CD8-positive, alpha-beta memory T cell (primary cell): ENCODE data around the gene RNF126. TPM values are rescaled to one million over a fixed set of nuclear protein-coding genes. Genes with fewer than 3 reads are reported as not detected.

ENCODE experiments used
- CTCF ChIA-PET: fragments of 350-600 bp; sonication (Branson Sonifier 250); formaldehyde crosslinking; loops from one replicate; lab custom pipeline; 2021; ENCODE audit warnings: antibody characterized with exemption; lab: Charles Lee
- POLR2A ChIA-PET: fragments of 350-600 bp; sonication (Branson Sonifier 250); formaldehyde crosslinking; loops from one replicate; lab custom pipeline; 2021; ENCODE audit warnings: antibody characterized with exemption; lab: Charles Lee
- DNase-seq, 5 donors: peaks; one replicate each; pipeline versions ENCODE4 v3.0.0 to v3.0.0-alpha.2; 2020 to 2022; ENCODE audit warnings: mixed read lengths in 1 of 5
- H3K27ac ChIP-seq: one replicate; pipeline ENCODE4 v1.7.0; 2013; ENCODE audit warnings: low read depth, mild to moderate bottlenecking, low read length, moderate library complexity
- H3K27me3 ChIP-seq: 2 replicates; pipeline ENCODE4 v1.7.0; 2013; ENCODE audit warnings: low read length, mild to moderate bottlenecking; ENCODE audit not compliant: insufficient read depth, poor library complexity, severe bottlenecking
- H3K36me3 ChIP-seq: 2 replicates; pipeline ENCODE4 v1.7.0; 2013; ENCODE audit warnings: mild to moderate bottlenecking, low read length, moderate library complexity; ENCODE audit not compliant: insufficient read depth
- H3K4me1 ChIP-seq: 2 replicates; pipeline ENCODE4 v1.7.0; 2013; ENCODE audit warnings: mild to moderate bottlenecking, low read length, moderate library complexity; ENCODE audit not compliant: insufficient read depth
- H3K4me3 ChIP-seq: 2 replicates; pipeline ENCODE4 v1.7.0; 2013; ENCODE audit warnings: mild to moderate bottlenecking, low read length
- H3K9me3 ChIP-seq: 2 replicates; pipeline ENCODE4 v1.7.0; 2013; ENCODE audit warnings: mild to moderate bottlenecking, low read length
- H3K27ac Mint-ChIP-seq, 8 donors: one replicate each; pipeline ENCODE4 v1.8.0; 2020 to 2021; ENCODE audit warnings: mixed read lengths in 8 of 8, mild to moderate bottlenecking in 6 of 8, inconsistent platforms in 3 of 8, moderate library complexity in 3 of 8
- H3K27me3 Mint-ChIP-seq, 2 donors: one replicate each; pipeline ENCODE4 v1.8.0; 2020 to 2021; ENCODE audit warnings: mixed read lengths in 2 of 2, mild to moderate bottlenecking in 1 of 2, moderate library complexity in 1 of 2
- H3K36me3 Mint-ChIP-seq, 3 donors: one replicate each; pipeline ENCODE4 v1.8.0; 2020 to 2021; ENCODE audit warnings: mixed read lengths in 3 of 3, inconsistent platforms in 1 of 3, mild to moderate bottlenecking in 1 of 3
- H3K4me1 Mint-ChIP-seq, 3 donors: one replicate each; pipeline ENCODE4 v1.8.0; 2020 to 2021; ENCODE audit warnings: mixed read lengths in 3 of 3, inconsistent platforms in 1 of 3, mild to moderate bottlenecking in 1 of 3
- H3K4me3 Mint-ChIP-seq, 7 donors: one replicate each; pipeline ENCODE4 v1.8.0; 2020 to 2021; ENCODE audit warnings: mixed read lengths in 7 of 7, mild to moderate bottlenecking in 6 of 7, moderate library complexity in 4 of 7, inconsistent platforms in 2 of 7
- H3K9me3 Mint-ChIP-seq, 5 donors: one replicate each; pipeline ENCODE4 v1.8.0; 2020 to 2022; ENCODE audit warnings: mixed read lengths in 5 of 5, mild to moderate bottlenecking in 3 of 5, moderate library complexity in 2 of 5, inconsistent platforms in 1 of 5
- polyA plus RNA-seq: library from polyadenylated mRNA; unstranded; fragments of 300-500 nt; fragmentation: Illumina TruSeq; gene quantifications from one replicate; pipeline ENCODE4 v1.2.3, GENCODE V29; 2021
- total RNA-seq, 2 experiments: library from RNA; stranded (reverse); gene quantifications; one replicate each; pipeline ENCODE4 v1.2.3, GENCODE V29; 2021

Gene RNF126
- total and polyA plus RNA-seq, 3 experiments from 2014 or later = 89.6 to 100.0 (median 95.5) TPM

- Mint-ChIP-seq H3K4me1 (peaks cover 0 to 9% (median 3%) of the 10 kb centered on the region in 3 donors), H3K4me3 (peak overlapping the region; percentile 74 to 92 (median 91)), H3K27me3 (peaks cover 0 to 6% of the 10 kb centered on the region in 2 donors), H3K27ac (peak overlapping the region; percentile 76 to 100 (median 98)), H3K9me3 (no peaks in the 10 kb centered on the region), H3K36me3 (no peaks in the 10 kb centered on the region)
- peaks cover 13% of the 10 kb centered on the region for H3K4me1 ChIP-seq
- H3K27ac ChIP-seq = peak overlapping the region; percentile 74
- ChIA-PET CTCF (interaction anchor here (2.7 kb wide), 1 partner anchor 12 kb away, joined by 16 read pairs; no protein-coding TSS in a partner anchor), POLR2A (interaction anchor here (0.7 kb wide), 1 partner anchor 23 kb away, joined by 3 read pairs; no protein-coding TSS in a partner anchor)
- H3K4me3 ChIP-seq = peak overlapping the region; percentile 77
- no peaks in the 10 kb centered on the region for H3K9me3 ChIP-seq
- DNase-seq = peak in 3 of 5 donors; percentile 34 to 59 (median 39)
- no peaks in the 10 kb centered on the region for H3K27me3 ChIP-seq
- H3K36me3 ChIP-seq = no peaks in the 10 kb centered on the region
These were observed 18.3 kb upstream of the RNF126 start for GRCh38 chr19:681029-682019.

- H3K4me3 Mint-ChIP-seq = peak overlapping the region; percentile 74 to 92 (median 91)
- H3K27me3 ChIP-seq = peaks cover 5% of the 10 kb centered on the region
- peak overlapping the region; percentile 77 for H3K4me3 ChIP-seq
- no peaks in the 10 kb centered on the region for H3K9me3 Mint-ChIP-seq
- no peaks in the 10 kb centered on the region for H3K9me3 ChIP-seq
- peak overlapping the region; percentile 74 for H3K27ac ChIP-seq
- ChIA-PET POLR2A (interaction anchor here (0.6 to 1.0 kb wide), 3 partner anchors 17 to 60 kb away, joined by 3 to 6 read pairs (median 5); partner anchors contain the start of gene RNF126), CTCF (interaction anchor here (1.1 to 2.7 kb wide), 4 partner anchors 11 to 90 kb away, joined by 3 to 16 read pairs (median 6); partner anchors contain the start of gene RNF126)
- H3K27me3 Mint-ChIP-seq = peaks cover 2 to 10% of the 10 kb centered on the region in 2 donors
- peaks cover 0 to 10% (median 3%) of the 10 kb centered on the region in 3 donors for H3K4me1 Mint-ChIP-seq
- no peaks in the 10 kb centered on the region for H3K36me3 Mint-ChIP-seq
- H3K36me3 ChIP-seq = no peaks in the 10 kb centered on the region
- peaks cover 13% of the 10 kb centered on the region for H3K4me1 ChIP-seq
- peak overlapping the region; percentile 76 to 100 (median 98) for H3K27ac Mint-ChIP-seq
- DNase-seq = peak; percentile 97 to 100 (median 99)
These were observed 17.4 kb upstream of the RNF126 start for GRCh38 chr19:680287-681028.

DNA sequence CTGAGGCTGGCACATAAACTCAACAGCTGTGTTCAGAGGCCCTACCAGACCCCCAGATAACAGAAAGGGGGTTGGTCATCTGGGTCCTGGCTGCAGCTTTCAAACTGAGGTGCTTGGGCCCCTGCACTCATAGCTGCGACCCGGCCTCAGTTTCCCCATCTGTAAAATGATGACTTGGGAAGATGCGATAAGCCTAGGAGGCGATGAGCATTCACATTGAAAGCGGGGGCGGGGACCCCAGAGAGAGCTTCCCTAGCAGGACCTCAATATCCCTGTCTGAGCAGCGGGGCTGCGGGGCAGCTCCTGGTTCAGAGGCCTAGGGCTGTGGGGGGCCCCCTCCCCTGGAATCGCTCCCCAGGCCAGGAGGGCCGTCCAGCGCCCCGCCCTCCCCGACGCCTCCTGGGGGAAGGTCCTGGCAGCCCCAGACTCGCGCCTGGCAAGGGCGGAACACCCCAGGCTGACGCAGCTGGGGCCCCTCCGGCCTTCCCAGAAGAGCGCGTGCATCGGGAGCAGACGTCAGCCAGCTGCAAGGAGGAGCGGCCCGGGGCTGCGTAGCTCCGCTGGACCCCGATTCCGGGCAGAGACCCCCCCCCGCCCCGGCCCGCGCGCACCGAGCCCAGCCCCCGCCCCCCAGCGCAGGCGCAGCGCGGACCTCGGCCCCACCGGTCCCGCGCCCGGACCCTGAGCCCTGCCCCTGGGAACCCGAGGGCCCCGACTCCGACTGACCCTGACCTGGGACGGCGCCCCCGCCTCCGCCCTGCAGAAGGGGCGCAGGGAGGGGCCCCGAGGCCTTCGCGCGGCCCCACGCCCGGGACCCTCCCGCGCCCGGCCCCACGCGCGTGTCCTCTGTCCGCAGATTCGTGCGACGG, 16.6 kb upstream of the RNF126 start:
- Histone ChIP-seq H3K4me3 (peak overlapping the region; percentile 37), H3K4me1 (peaks cover 13% of the 10 kb centered on the region), H3K9me3 (no peaks in the 10 kb centered on the region), H3K27ac (peak overlapping the region; percentile 16), H3K36me3 (no peaks in the 10 kb centered on the region), H3K27me3 (peaks cover 12% of the 10 kb centered on the region)
- Mint-ChIP-seq H3K4me1 (peaks cover 0 to 14% (median 7%) of the 10 kb centered on the region in 3 donors), H3K9me3 (no peaks in the 10 kb centered on the region), H3K27me3 (peaks cover 9 to 17% of the 10 kb centered on the region in 2 donors), H3K27ac (peak overlapping the region in 1 of 8 donors; percentile 75), H3K36me3 (no peaks in the 10 kb centered on the region), H3K4me3 (peak overlapping the region; percentile 54 to 91 (median 74))
- DNase-seq = peak in 3 of 5 donors; percentile 17 to 32 (median 28)
- CTCF ChIA-PET = interaction anchor here (0.5 to 2.7 kb wide), 6 partner anchors 10 to 169 kb away, joined by 3 to 16 read pairs (median 4); partner anchors contain the start of gene RNF126
- POLR2A ChIA-PET = interaction anchor here (0.6 to 1.1 kb wide), 3 partner anchors 9 to 188 kb away, joined by 3 to 13 read pairs (median 5); partner anchors contain the start of gene RNF126

- H3K9me3 Mint-ChIP-seq = no peaks in the 10 kb centered on the region
- DNase-seq = no peak
- POLR2A ChIA-PET = interaction anchor here (0.6 to 1.1 kb wide), 2 partner anchors 8 to 54 kb away, joined by 3 to 4 read pairs; no protein-coding TSS in a partner anchor
- H3K27ac Mint-ChIP-seq = peak overlapping the region in 3 of 8 donors; percentile 27 to 75 (median 72)
- H3K27me3 Mint-ChIP-seq = peaks cover 12 to 19% of the 10 kb centered on the region in 2 donors
- no peaks in the 10 kb centered on the region for H3K36me3 Mint-ChIP-seq
- peaks cover 0 to 14% (median 7%) of the 10 kb centered on the region in 3 donors for H3K4me1 Mint-ChIP-seq
- peak overlapping the region; percentile 27 to 78 (median 49) for H3K4me3 Mint-ChIP-seq
- CTCF ChIA-PET = interaction anchor here (0.5 to 2.7 kb wide), 4 partner anchors 9 to 168 kb away, joined by 3 to 16 read pairs (median 6); partner anchors contain the start of gene RNF126
- no peaks in the 10 kb centered on the region for H3K36me3 ChIP-seq
- no peak overlapping the region for H3K27ac ChIP-seq
- no peaks in the 10 kb centered on the region for H3K9me3 ChIP-seq
- peaks cover 13% of the 10 kb centered on the region for H3K4me1 ChIP-seq
- H3K4me3 ChIP-seq = no peak overlapping the region
- peaks cover 12% of the 10 kb centered on the region for H3K27me3 ChIP-seq
These were observed 15.9 kb upstream of the RNF126 start for GRCh38 chr19:678791-679388.

DNA sequence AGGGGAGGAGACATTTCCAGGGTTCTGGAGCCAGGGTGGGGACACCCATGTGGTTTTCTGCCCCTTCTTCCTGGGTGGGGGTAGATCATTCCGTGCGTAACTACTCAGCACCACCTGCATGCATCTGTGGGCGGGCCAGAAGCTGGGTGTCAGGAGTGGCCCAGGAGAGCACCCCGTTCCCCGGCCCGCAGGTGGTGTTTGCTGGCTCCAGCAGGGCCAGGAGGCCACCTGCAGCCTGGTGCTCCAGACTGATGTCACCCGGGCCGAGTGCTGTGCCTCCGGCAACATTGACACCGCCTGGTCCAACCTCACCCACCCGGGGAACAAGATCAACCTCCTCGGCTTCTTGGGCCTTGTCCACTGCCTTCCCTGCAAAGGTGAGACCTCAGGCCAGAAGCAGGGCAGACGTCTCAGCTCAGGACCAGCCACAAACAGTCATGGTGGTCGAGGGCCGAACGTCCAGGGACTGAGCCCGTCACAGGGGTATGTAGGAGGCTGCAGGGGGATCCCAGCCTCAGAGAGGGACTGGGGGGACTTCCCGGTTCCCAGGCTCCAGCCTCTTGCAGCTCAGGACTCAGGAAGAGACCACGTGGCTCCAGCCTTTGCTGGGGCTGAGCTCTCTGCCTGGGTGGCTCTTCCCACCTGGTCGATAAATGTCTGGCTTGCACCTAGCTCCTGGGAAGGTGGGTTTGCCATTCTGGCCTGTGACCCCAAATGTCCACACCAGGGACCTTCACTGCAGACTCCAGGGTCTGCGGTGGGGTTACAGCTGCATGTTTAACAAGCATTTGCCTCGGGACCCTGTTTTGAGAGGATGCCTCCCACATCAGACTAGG, 14.8 kb upstream of the RNF126 start:
- Histone ChIP-seq H3K4me1 (peaks cover 13% of the 10 kb centered on the region), H3K4me3 (no peak overlapping the region), H3K27me3 (peaks cover 12% of the 10 kb centered on the region), H3K9me3 (no peaks in the 10 kb centered on the region), H3K36me3 (no peaks in the 10 kb centered on the region), H3K27ac (no peak overlapping the region)
- Mint-ChIP-seq H3K36me3 (no peaks in the 10 kb centered on the region), H3K4me1 (peaks cover 0 to 14% (median 7%) of the 10 kb centered on the region in 3 donors), H3K27me3 (peaks cover 18 to 23% of the 10 kb centered on the region in 2 donors), H3K4me3 (peak overlapping the region in 3 of 7 donors; percentile 24 to 67 (median 27)), H3K9me3 (no peaks in the 10 kb centered on the region), H3K27ac (no peak overlapping the region)
- ChIA-PET CTCF (interaction anchor here (1.3 kb wide), 1 partner anchor 11 kb away, joined by 3 read pairs; no protein-coding TSS in a partner anchor), POLR2A (interaction anchor here (0.6 to 0.9 kb wide), 2 partner anchors 15 to 55 kb away, joined by 3 to 4 read pairs; partner anchors contain the start of gene RNF126)
- no peak for DNase-seq

- peaks cover 18 to 23% of the 10 kb centered on the region in 2 donors for H3K27me3 Mint-ChIP-seq
- no peak overlapping the region for H3K4me3 Mint-ChIP-seq
- H3K4me1 Mint-ChIP-seq = peaks cover 0 to 14% (median 7%) of the 10 kb centered on the region in 3 donors
- H3K27ac Mint-ChIP-seq = no peak overlapping the region
- Histone ChIP-seq H3K9me3 (no peaks in the 10 kb centered on the region), H3K27me3 (peaks cover 12% of the 10 kb centered on the region), H3K27ac (no peak overlapping the region), H3K4me3 (no peak overlapping the region), H3K4me1 (peaks cover 13% of the 10 kb centered on the region), H3K36me3 (no peaks in the 10 kb centered on the region)
- CTCF ChIA-PET = interaction anchor here (1.3 kb wide), 1 partner anchor 10 kb away, joined by 3 read pairs; no protein-coding TSS in a partner anchor
- POLR2A ChIA-PET = interaction anchor here (0.9 kb wide), 1 partner anchor 14 kb away, joined by 3 read pairs; the partner anchor contains the start of gene RNF126
- H3K36me3 Mint-ChIP-seq = no peaks in the 10 kb centered on the region
- no peak for DNase-seq
- H3K9me3 Mint-ChIP-seq = no peaks in the 10 kb centered on the region
These were observed 14.2 kb upstream of the RNF126 start for GRCh38 chr19:677201-677600.
